H9 (cell line): ENCODE measurements around the gene CDHR2. TPM values are rescaled to one million over a fixed set of nuclear protein-coding genes. Genes with fewer than 3 reads are reported as not detected.

Source experiments
- DNase-seq: peaks from one replicate; pipeline ENCODE4 v3.0.0-alpha.2; 2017
- H2AFZ ChIP-seq: one replicate; pipeline ENCODE4 v1.6.1; 2013; ENCODE audit warnings: mild to moderate bottlenecking, low read length, control low read depth, moderate library complexity
- H2AK5ac ChIP-seq: 2 replicates; pipeline ENCODE4 v1.6.1; 2013; ENCODE audit warnings: low read length, control low read depth, mixed read lengths; ENCODE audit not compliant: insufficient read length
- H2BK120ac ChIP-seq: one replicate; pipeline ENCODE4 v1.6.1; 2013; ENCODE audit warnings: low read depth, mild to moderate bottlenecking, low read length, control low read depth, inconsistent platforms; ENCODE audit not compliant: poor library complexity, severe bottlenecking
- H2BK12ac ChIP-seq: 2 replicates; pipeline ENCODE4 v1.6.1; 2013; ENCODE audit warnings: low read length, control low read depth, mixed read lengths, low read depth; ENCODE audit not compliant: insufficient read length
- H2BK15ac ChIP-seq: 2 replicates; pipeline ENCODE4 v1.6.1; 2013; ENCODE audit warnings: low read depth, low read length, control low read depth
- H2BK20ac ChIP-seq: one replicate; pipeline ENCODE4 v1.6.1; 2013; ENCODE audit warnings: low read depth, mild to moderate bottlenecking, low read length, control low read depth, inconsistent platforms; ENCODE audit not compliant: poor library complexity, severe bottlenecking
- H2BK5ac ChIP-seq: 2 replicates; pipeline ENCODE4 v1.6.1; 2013; ENCODE audit warnings: low read length, control low read depth, mixed read lengths; ENCODE audit not compliant: insufficient read length
- H3K14ac ChIP-seq: 2 replicates; pipeline ENCODE4 v1.6.1; 2013; ENCODE audit warnings: low read length, control low read depth; ENCODE audit not compliant: insufficient read depth
- H3K18ac ChIP-seq: 2 replicates; pipeline ENCODE4 v1.6.1; 2013; ENCODE audit warnings: low read depth, mild to moderate bottlenecking, mixed read lengths, low read length, control low read depth; ENCODE audit not compliant: insufficient read length
- H3K23ac ChIP-seq: 2 replicates; pipeline ENCODE4 v1.6.1; 2013; ENCODE audit warnings: low read length, control low read depth, mixed read lengths, low read depth; ENCODE audit not compliant: insufficient read length
- H3K23me2 ChIP-seq: 2 replicates; pipeline ENCODE4 v1.6.1; 2013; ENCODE audit warnings: low read depth, mild to moderate bottlenecking, mixed read lengths, low read length, control low read depth; ENCODE audit not compliant: insufficient read length, poor library complexity, severe bottlenecking
- H3K27ac ChIP-seq: 2 replicates; pipeline ENCODE4 v1.5.1; 2013; ENCODE audit warnings: low read length, control low read depth, mixed read lengths, low read depth; ENCODE audit not compliant: insufficient read length
- H3K27me3 ChIP-seq: 2 replicates; pipeline ENCODE4 v1.6.1; 2013; ENCODE audit warnings: low read length, control low read depth, inconsistent platforms; ENCODE audit not compliant: insufficient read depth
- H3K4ac ChIP-seq: 2 replicates; pipeline ENCODE4 v1.6.1; 2013; ENCODE audit warnings: low read depth, mild to moderate bottlenecking, control low read depth, inconsistent platforms, low read length, moderate library complexity
- H3K4me1 ChIP-seq: 2 replicates; pipeline ENCODE4 v1.6.1; 2013; ENCODE audit warnings: low read length, control low read depth, inconsistent platforms; ENCODE audit not compliant: insufficient read depth
- H3K4me2 ChIP-seq: 2 replicates; pipeline ENCODE4 v1.6.1; 2013; ENCODE audit warnings: low read length, control low read depth, mixed read lengths; ENCODE audit not compliant: insufficient read length, insufficient read depth
- H3K56ac ChIP-seq: 2 replicates; pipeline ENCODE4 v1.6.1; 2013; ENCODE audit warnings: low read depth, mild to moderate bottlenecking, mixed read lengths, low read length, control low read depth; ENCODE audit not compliant: insufficient read length
- H3K79me1 ChIP-seq: 2 replicates; pipeline ENCODE4 v1.6.1; 2013; ENCODE audit warnings: low read depth, mild to moderate bottlenecking, moderate library complexity, low read length, control low read depth, inconsistent platforms; ENCODE audit not compliant: insufficient read depth, poor library complexity, severe bottlenecking
- H3K79me2 ChIP-seq: 2 replicates; pipeline ENCODE4 v1.6.1; 2013; ENCODE audit warnings: low read length, control low read depth, inconsistent platforms; ENCODE audit not compliant: insufficient read depth
- H3K9ac ChIP-seq: 2 replicates; pipeline ENCODE4 v1.6.1; 2013; ENCODE audit warnings: low read length, control low read depth, mixed read lengths; ENCODE audit not compliant: insufficient read length; ENCODE audit errors: extremely low read depth
- H3K9me3 ChIP-seq: one replicate; pipeline ENCODE4 v1.6.1; 2013; ENCODE audit warnings: low read depth, low read length, inconsistent platforms; ENCODE audit not compliant: control insufficient read depth
- H3T11ph ChIP-seq: one replicate; pipeline ENCODE4 v1.6.1; 2013; ENCODE audit warnings: mild to moderate bottlenecking, low read length, control low read depth, inconsistent platforms
- H4K20me1 ChIP-seq: one replicate; pipeline ENCODE4 v1.6.1; 2013; ENCODE audit not compliant: control insufficient read depth, insufficient read length, insufficient read depth
- H4K5ac ChIP-seq: 2 replicates; pipeline ENCODE4 v1.6.1; 2013; ENCODE audit warnings: low read depth, mild to moderate bottlenecking, mixed read lengths, low read length, control low read depth; ENCODE audit not compliant: insufficient read length
- H4K8ac ChIP-seq: replicated peaks from 2 replicates; pipeline ENCODE4 v1.6.1; 2013; ENCODE audit warnings: low read length, control low read depth, mixed read lengths, low read depth; ENCODE audit not compliant: insufficient read length
- H4K91ac ChIP-seq: 2 replicates; pipeline ENCODE4 v1.6.1; 2013; ENCODE audit warnings: low read depth, mild to moderate bottlenecking, moderate library complexity, mixed read lengths, low read length, control low read depth; ENCODE audit not compliant: insufficient read length
- H3K27ac Mint-ChIP-seq, 3 experiments: 2 replicates in 2 of 3; 3 replicates in 1 of 3; pipeline ENCODE4 v1.8.0; 2020 to 2021; ENCODE audit warnings: mixed read lengths in 3 of 3, mild to moderate bottlenecking in 1 of 3, moderate library complexity in 1 of 3
- H3K27me3 Mint-ChIP-seq: 2 replicates; pipeline ENCODE4 v1.8.0; 2021; ENCODE audit warnings: low read depth, mild to moderate bottlenecking, moderate library complexity, mixed read lengths
- H3K36me3 Mint-ChIP-seq, 3 experiments: 2 replicates in 2 of 3; 3 replicates in 1 of 3; pipeline ENCODE4 v1.8.0; 2020 to 2021; ENCODE audit warnings: low read depth in 3 of 3, mixed read lengths in 3 of 3; ENCODE audit not compliant: insufficient read depth in 1 of 3
- H3K4me1 Mint-ChIP-seq, 2 experiments: 2 replicates each; pipeline ENCODE4 v1.8.0; 2020; ENCODE audit warnings: mixed read lengths in 2 of 2
- H3K4me3 Mint-ChIP-seq, 2 experiments: 2 replicates in 1 of 2; 3 replicates in 1 of 2; pipeline ENCODE4 v1.8.0; 2020 to 2021; ENCODE audit warnings: mild to moderate bottlenecking in 2 of 2, mixed read lengths in 2 of 2, moderate library complexity in 1 of 2
- H3K9me3 Mint-ChIP-seq, 2 experiments: 2 replicates in 1 of 2; 3 replicates in 1 of 2; pipeline ENCODE4 v1.8.0; 2020; ENCODE audit warnings: mild to moderate bottlenecking in 2 of 2, mixed read lengths in 2 of 2, moderate library complexity in 1 of 2
- WGBS: extraction: QIAGEN DNeasy Blood & Tissue Kit; methylation state at CpG from one replicate; pipeline ENCODE4 v1.1.7; 2013; ENCODE audit warnings: missing lambda C conversion rate, low lambda C conversion rate, mixed read lengths; ENCODE audit not compliant: insufficient read length; ENCODE audit errors: extremely low coverage; 5-methylcytosine and 5-hydroxymethylcytosine counted together
- total RNA-seq: library from RNA; stranded (reverse); gene quantifications from 2 replicates; pipeline ENCODE4 v1.2.1, GENCODE V29; 2021
- TF ChIP-seq, protein P1 (sequence below): fragments of 200-600 bp; sonication (generic); conservative IDR thresholded peaks from 3 replicates; pipeline ENCODE4 v1.8.0; 2021; ENCODE audit warnings: antibody characterized with exemption, mild to moderate bottlenecking

CDHR2 gene
- total RNA-seq, 1 experiment from 2014 or later = 0.90 TPM

DNA sequence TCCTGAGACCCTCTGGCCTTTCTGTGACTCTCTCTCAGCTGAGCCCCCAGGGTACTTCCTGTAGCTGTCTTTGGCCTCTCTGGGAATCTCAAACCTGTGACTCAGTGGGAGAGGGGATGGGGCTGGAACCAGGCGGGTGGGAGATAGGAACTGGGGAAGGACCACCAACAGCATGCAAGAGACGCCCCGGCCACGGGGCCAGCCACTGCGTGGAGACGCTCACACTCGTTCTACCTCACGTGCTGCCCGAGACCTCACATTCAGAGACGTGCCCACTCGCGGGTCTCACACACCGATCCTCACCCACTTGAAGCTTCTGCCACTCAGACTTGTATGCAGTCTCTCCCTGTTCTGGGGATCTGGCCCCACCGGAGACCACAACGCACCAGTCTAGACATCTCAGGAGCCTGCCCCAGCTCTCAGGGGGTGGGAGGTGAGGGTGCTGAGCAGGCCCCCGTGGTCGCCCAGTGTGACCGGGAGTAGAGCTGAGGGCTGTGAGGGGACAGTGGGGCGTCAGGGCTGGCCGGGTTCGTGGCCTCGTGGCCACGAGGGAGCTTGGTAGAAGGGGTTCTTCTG, 47.0 kb downstream of the CDHR2 start:
- H3K36me3 Mint-ChIP-seq = peaks cover 4 to 12% (median 6%) of the 10 kb centered on the region in 3 experiments; a peak in 6 of 7 replicates
- no peak overlapping the region for H3K14ac ChIP-seq
- no peak overlapping the region for H3K18ac ChIP-seq
- no peaks in the 10 kb centered on the region for H3K23me2 ChIP-seq
- no peak overlapping the region for H3K27ac ChIP-seq
- no peak overlapping the region; a peak in 1 of 7 replicates for H3K27ac Mint-ChIP-seq
- H2AK5ac ChIP-seq = no peak overlapping the region
- H2BK5ac ChIP-seq = no peak overlapping the region
- no peak overlapping the region for H3K4me2 ChIP-seq
- TF ChIP-seq, protein P1, sequence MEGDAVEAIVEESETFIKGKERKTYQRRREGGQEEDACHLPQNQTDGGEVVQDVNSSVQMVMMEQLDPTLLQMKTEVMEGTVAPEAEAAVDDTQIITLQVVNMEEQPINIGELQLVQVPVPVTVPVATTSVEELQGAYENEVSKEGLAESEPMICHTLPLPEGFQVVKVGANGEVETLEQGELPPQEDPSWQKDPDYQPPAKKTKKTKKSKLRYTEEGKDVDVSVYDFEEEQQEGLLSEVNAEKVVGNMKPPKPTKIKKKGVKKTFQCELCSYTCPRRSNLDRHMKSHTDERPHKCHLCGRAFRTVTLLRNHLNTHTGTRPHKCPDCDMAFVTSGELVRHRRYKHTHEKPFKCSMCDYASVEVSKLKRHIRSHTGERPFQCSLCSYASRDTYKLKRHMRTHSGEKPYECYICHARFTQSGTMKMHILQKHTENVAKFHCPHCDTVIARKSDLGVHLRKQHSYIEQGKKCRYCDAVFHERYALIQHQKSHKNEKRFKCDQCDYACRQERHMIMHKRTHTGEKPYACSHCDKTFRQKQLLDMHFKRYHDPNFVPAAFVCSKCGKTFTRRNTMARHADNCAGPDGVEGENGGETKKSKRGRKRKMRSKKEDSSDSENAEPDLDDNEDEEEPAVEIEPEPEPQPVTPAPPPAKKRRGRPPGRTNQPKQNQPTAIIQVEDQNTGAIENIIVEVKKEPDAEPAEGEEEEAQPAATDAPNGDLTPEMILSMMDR = no peak
- H2AFZ ChIP-seq = no peak overlapping the region
- no peaks in the 10 kb centered on the region for H3K79me1 ChIP-seq
- peaks cover 24% of the 10 kb centered on the region for H3K27me3 Mint-ChIP-seq
- no peaks in the 10 kb centered on the region for H3K4me1 ChIP-seq
- H3K79me2 ChIP-seq = no peaks in the 10 kb centered on the region
- no peak overlapping the region for H2BK12ac ChIP-seq
- no peak overlapping the region for H3K9ac ChIP-seq
- no CpG with 5 or more reads among the region's 23 CpGs for WGBS
- no peaks in the 10 kb centered on the region; a peak in 1 of 5 replicates for H3K9me3 Mint-ChIP-seq
- H3K23ac ChIP-seq = no peak overlapping the region
- H4K5ac ChIP-seq = no peak overlapping the region
- H2BK120ac ChIP-seq = no peak overlapping the region
- no peak overlapping the region for H2BK20ac ChIP-seq
- DNase-seq = no peak
- H3K4me3 Mint-ChIP-seq = no peak overlapping the region
- H4K91ac ChIP-seq = no peak overlapping the region
- H4K20me1 ChIP-seq = peaks cover 2% of the 10 kb centered on the region
- H2BK15ac ChIP-seq = no peak overlapping the region
- no peaks in the 10 kb centered on the region for H3K27me3 ChIP-seq
- H3K56ac ChIP-seq = no peak overlapping the region
- H3K4ac ChIP-seq = no peak overlapping the region
- no peak overlapping the region for H4K8ac ChIP-seq
- H3K9me3 ChIP-seq = no peaks in the 10 kb centered on the region
- H3T11ph ChIP-seq = no peak overlapping the region
- no peaks in the 10 kb centered on the region for H3K4me1 Mint-ChIP-seq
